ENCODE measurements around the gene PADI2. TPM values are rescaled to one million over a fixed set of nuclear protein-coding genes. Genes with fewer than 3 reads are reported as not detected.
A peak's percentile ranks its signal among the peaks of the same experiment; 100 is the strongest.

The PADI2 gene
- total RNA-seq, 1 donor from 2014 or later = 3.5 TPM

DNA sequence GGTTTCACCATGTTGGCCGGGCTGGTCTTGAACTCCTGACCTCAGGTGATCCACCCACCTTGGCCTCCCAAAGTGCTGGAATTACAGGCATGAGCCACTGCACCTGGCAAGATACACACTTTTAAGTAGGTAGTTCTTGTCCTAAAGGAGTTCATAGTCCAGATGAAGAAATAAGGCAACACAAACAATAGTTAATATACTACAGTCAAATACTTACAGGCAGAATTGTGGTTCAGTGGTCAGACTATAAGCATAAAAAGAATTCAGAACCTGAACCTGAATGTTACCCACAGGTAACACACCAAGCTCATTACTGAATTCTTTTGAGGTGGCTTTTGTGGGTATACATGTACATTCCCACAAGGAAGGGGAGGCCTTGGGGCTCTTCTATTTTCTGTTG is 67.2 kb downstream of the PADI2 start:
- H3K9me3 Mint-ChIP-seq = no peaks in the 10 kb centered on the region
- no peak for DNase-seq (ENCODE audit: extremely low spot score, unreplicated experiment)
- H3K36me3 Mint-ChIP-seq = peaks cover 7% of the 10 kb centered on the region
- H3K4me3 Mint-ChIP-seq = peak overlapping the region; percentile 99
- no peaks in the 10 kb centered on the region for H3K27me3 Mint-ChIP-seq
- TF ChIP-seq, protein P1, sequence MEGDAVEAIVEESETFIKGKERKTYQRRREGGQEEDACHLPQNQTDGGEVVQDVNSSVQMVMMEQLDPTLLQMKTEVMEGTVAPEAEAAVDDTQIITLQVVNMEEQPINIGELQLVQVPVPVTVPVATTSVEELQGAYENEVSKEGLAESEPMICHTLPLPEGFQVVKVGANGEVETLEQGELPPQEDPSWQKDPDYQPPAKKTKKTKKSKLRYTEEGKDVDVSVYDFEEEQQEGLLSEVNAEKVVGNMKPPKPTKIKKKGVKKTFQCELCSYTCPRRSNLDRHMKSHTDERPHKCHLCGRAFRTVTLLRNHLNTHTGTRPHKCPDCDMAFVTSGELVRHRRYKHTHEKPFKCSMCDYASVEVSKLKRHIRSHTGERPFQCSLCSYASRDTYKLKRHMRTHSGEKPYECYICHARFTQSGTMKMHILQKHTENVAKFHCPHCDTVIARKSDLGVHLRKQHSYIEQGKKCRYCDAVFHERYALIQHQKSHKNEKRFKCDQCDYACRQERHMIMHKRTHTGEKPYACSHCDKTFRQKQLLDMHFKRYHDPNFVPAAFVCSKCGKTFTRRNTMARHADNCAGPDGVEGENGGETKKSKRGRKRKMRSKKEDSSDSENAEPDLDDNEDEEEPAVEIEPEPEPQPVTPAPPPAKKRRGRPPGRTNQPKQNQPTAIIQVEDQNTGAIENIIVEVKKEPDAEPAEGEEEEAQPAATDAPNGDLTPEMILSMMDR (conservative IDR thresholded peaks at IDR 0.05) = no peak
- H3K27ac Mint-ChIP-seq = peak overlapping the region; percentile 96
- H3K4me1 Mint-ChIP-seq (ENCODE audit: unreplicated experiment) = peaks cover 28% of the 10 kb centered on the region

DNA sequence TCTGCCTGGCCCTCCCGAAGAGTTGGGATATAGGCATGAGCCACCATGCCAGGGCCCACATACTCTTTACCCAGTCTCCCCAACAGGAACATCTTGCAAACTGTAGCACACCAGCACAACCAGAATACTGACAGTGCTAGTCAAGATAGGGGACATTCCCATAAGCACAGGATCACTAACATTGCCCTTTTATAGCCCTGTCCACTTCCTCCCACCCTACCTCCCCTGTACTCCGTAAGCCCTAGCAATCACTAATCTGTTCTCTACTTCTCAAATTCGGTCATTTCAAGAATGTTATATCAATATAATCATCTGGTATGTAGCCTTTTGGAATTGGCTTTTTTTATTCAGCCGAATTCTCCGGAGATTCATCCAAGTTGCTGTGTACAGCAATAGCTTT is 71.3 kb downstream of the PADI2 start:
- DNase-seq (ENCODE audit: extremely low spot score, unreplicated experiment) = no peak
- Mint-ChIP-seq H3K4me1 (ENCODE audit: unreplicated experiment) (peaks cover 29% of the 10 kb centered on the region), H3K27ac (no peak overlapping the region), H3K36me3 (peaks cover 19% of the 10 kb centered on the region), H3K4me3 (no peak overlapping the region), H3K27me3 (no peaks in the 10 kb centered on the region), H3K9me3 (no peaks in the 10 kb centered on the region)
- TF ChIP-seq, protein P1 (conservative IDR thresholded peaks at IDR 0.05) = no peak

DNA sequence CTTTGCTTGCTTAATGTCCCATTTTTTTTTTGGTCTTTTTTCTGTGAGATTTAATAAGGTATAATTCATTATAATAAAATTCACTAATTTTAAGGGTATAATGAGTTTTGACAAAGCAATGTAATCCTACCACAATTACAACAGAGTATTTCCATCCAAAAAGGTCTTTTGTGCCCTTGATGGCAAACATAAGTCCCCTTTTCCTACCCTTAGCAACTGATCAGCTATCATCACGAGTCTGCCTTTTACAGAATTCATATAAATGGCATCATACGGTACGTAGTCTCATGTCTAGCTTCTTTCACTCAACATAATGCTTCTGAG is 73.0 kb downstream of the PADI2 start:
- Mint-ChIP-seq H3K27ac (no peak overlapping the region), H3K36me3 (peaks cover 20% of the 10 kb centered on the region), H3K27me3 (no peaks in the 10 kb centered on the region), H3K4me1 (ENCODE audit: unreplicated experiment) (peaks cover 19% of the 10 kb centered on the region), H3K4me3 (no peak overlapping the region), H3K9me3 (no peaks in the 10 kb centered on the region)
- no peak for DNase-seq (ENCODE audit: extremely low spot score, unreplicated experiment)
- TF ChIP-seq, protein P1 (conservative IDR thresholded peaks at IDR 0.05) = no peak

DNA sequence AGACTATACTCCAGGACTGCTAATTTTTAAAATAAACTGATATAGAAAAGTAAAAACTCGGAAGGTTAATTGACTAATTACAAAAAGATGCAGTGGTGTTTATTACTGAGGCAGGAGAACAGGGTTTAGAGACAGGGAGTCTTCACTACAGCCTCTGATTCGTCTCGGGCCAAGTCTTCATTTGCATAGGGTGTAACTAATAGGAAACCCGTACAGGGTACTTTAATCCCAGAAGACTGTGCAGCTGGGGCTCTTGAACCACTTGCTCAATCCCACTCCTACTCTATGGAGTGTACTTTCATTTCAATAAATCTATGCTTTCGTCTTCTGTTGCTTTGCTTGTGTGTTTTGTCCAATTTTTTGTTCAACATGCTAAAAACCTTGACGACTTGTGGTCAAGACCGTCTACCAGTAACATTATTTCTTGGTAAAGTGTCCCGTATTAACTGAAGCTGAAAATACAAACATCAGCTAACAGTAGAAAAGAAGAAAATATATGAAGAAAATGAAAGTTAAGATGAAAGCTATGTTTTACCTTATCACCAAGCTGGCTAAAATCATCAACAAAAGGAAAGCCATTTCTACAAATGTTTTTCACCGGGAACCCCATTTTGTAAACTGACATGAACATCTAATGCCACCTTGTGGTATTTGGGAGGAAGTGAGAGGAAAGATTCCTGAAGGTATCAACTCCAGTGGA is 73.5 kb downstream of the PADI2 start:
- Mint-ChIP-seq H3K9me3 (no peaks in the 10 kb centered on the region), H3K27ac (peak overlapping the region; percentile 88), H3K4me3 (peak overlapping the region; percentile 65), H3K36me3 (peaks cover 15% of the 10 kb centered on the region), H3K27me3 (no peaks in the 10 kb centered on the region), H3K4me1 (ENCODE audit: unreplicated experiment) (peaks cover 14% of the 10 kb centered on the region)
- no peak for DNase-seq (ENCODE audit: extremely low spot score, unreplicated experiment)
- TF ChIP-seq, protein P1 (conservative IDR thresholded peaks at IDR 0.05) = peak; percentile 89

DNA sequence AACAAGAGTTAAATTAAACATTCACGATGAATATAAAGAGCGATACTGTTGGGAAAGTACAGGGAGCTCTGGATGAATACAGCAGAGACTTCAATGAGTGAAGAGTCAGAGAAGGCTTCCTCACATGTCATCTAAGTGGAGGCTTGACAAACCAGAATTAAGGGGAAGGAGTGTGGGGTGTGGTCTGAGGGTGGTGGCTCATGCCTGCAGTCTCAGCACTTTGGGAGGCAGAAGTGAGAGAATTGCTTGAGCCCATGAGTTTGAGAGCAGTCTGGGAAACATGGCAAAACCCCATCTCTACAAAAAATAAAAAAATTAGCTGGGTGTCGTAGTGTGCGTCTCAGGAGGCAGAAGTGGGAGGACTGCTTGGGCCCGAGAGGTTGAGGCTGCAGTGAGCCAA is 74.1 kb downstream of the PADI2 start:
- TF ChIP-seq, protein P1 (conservative IDR thresholded peaks at IDR 0.05) = no peak
- Mint-ChIP-seq H3K27me3 (no peaks in the 10 kb centered on the region), H3K9me3 (no peaks in the 10 kb centered on the region), H3K4me3 (peak overlapping the region; percentile 23), H3K36me3 (peaks cover 16% of the 10 kb centered on the region), H3K4me1 (ENCODE audit: unreplicated experiment) (peaks cover 13% of the 10 kb centered on the region), H3K27ac (peak overlapping the region; percentile 88)
- DNase-seq (ENCODE audit: extremely low spot score, unreplicated experiment) = no peak
